NCI-H2196 treated with DMSO at 0.1 percent for 48 hours (cell line): ENCODE results near the gene RASAL2.
"Not testable (repeated sequence)": the region's sequence is repeated elsewhere in the genome, so short reads cannot be mapped to it uniquely, and the experiment has no call there.

Experiments used
- DNase-seq: peaks from one replicate; lab custom pipeline; 2025; ENCODE audit not compliant: unreplicated experiment; lab: John Stamatoyannopoulos, UW

Gene RASAL2

GRCh38 chr1:178066908-178067614, 26.8 kb upstream of the RASAL2 start:
- DNase-seq, result no peak

GRCh38 chr1:178071811-178072210, 22.1 kb upstream of the RASAL2 start:
- no peak for DNase-seq

GRCh38 chr1:178072326-178072725, 21.6 kb upstream of the RASAL2 start:
- DNase-seq, result no peak

- no peak for DNase-seq
Measured at GRCh38 chr1:178075333-178075732, 18.6 kb upstream of the RASAL2 start.

GRCh38 chr1:178076607-178077006, 17.3 kb upstream of the RASAL2 start:
- no peak for DNase-seq

GRCh38 chr1:178077917-178078316, 16.0 kb upstream of the RASAL2 start:
- no peak for DNase-seq

GRCh38 chr1:178086294-178086693, 7.6 kb upstream of the RASAL2 start:
- DNase-seq, result no peak

GRCh38 chr1:178086766-178087165, 7.1 kb upstream of the RASAL2 start:
- no peak for DNase-seq

- DNase-seq, result no peak
Measured at GRCh38 chr1:178088651-178089050, 5.3 kb upstream of the RASAL2 start.

- not testable (repeated sequence) for DNase-seq
Measured at GRCh38 chr1:178091454-178091853, 2.5 kb upstream of the RASAL2 start.

GRCh38 chr1:178091986-178092745, 1.7 kb upstream of the RASAL2 start:
- DNase-seq, result no peak

GRCh38 chr1:178092878-178093493, 918 bp upstream of the RASAL2 start:
- DNase-seq, result no peak

- DNase-seq, result peak; percentile 44
Measured at GRCh38 chr1:178093494-178093950, 382 bp upstream of the RASAL2 start.

- no peak for DNase-seq
Measured at GRCh38 chr1:178094739-178095645, 1.1 kb downstream of the RASAL2 start.

GRCh38 chr1:178096421-178096820, 2.5 kb downstream of the RASAL2 start:
- no peak for DNase-seq

GRCh38 chr1:178098262-178098661, 4.4 kb downstream of the RASAL2 start:
- no peak for DNase-seq

- no peak for DNase-seq
Measured at GRCh38 chr1:178101266-178101630, 7.3 kb downstream of the RASAL2 start.

GRCh38 chr1:178101654-178102053, 7.8 kb downstream of the RASAL2 start:
- DNase-seq, result no peak

GRCh38 chr1:178102218-178102617, 8.3 kb downstream of the RASAL2 start:
- no peak for DNase-seq

GRCh38 chr1:178107823-178108222, 13.9 kb downstream of the RASAL2 start:
- no peak for DNase-seq
